ENCODE data around the gene CMTM4. TPM values are rescaled to one million over a fixed set of nuclear protein-coding genes. Genes with fewer than 3 reads are reported as not detected.
"Not testable (repeated sequence)": the region's sequence is repeated elsewhere in the genome, so short reads cannot be mapped to it uniquely, and the experiment has no call there.

CMTM4 gene
- polyA plus RNA-seq, 1 experiment: 19.2 TPM

DNA sequence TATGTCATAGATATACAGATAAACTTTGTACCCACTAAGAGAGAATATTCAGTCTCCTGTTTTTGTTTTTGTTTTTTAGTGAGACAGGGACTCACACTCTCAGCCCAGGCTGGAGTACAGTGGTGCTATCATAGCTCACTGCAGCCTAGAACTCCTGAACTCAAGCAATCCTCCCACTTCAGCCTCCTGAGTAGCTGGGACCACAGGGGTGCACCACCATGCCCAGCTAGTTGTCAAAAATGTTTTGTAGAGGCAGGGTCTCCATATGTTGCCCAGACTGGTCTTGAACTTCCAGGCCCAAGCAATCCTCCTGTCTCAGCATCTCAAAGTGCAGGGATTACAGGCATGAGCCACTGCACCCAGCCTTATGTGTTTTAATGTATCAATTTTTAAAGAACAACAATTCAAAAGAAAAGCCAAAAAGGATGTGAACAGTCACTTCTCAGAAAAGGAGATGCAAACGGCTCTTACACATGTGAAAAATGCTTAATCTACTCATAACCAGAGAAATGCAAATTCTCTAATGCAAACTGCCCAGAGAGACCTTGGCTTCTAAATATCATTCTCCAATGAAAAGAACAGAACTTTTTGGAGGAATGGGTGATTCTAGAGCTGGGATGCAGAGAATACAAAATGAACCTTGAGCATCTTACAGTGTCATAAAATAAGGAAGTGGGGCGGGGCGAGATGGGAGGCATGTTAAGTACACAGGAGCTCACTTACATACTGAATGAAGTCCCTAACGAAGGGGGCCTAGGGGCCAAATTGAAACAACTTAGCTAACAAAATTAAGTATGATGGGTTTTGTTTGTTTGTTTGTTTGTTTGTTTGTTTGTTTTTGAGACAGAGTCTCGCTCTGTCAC, 99.3 kb downstream of the CMTM4 start:
- no peak for DNase-seq (ENCODE audit: low read depth, low spot score)
- ChIA-PET CTCF (interaction anchor here (2.3 kb wide), 1 partner anchor 11 kb away, joined by 13 read pairs; no protein-coding TSS in a partner anchor), POLR2A (no interaction called here)
- TF ChIP-seq CTCF (IDR thresholded peaks at IDR 0.05; ENCODE audit: low read depth, low read length): no peak
- Histone ChIP-seq H3K27me3 (ENCODE audit: control insufficient read depth, insufficient read depth, low read length) (peaks cover 13% of the 10 kb centered on the region), H3K27ac (ENCODE audit: low read depth, low read length) (no peak overlapping the region), H3K4me3 (ENCODE audit: low read depth, low read length) (no peak overlapping the region), H3K9me3 (ENCODE audit: control insufficient read depth, insufficient read depth, low read length) (peaks cover 8% of the 10 kb centered on the region)

- H3K4me3 ChIP-seq (ENCODE audit: low read depth, low read length); POLR2A ChIA-PET; H3K27ac ChIP-seq (ENCODE audit: low read depth, low read length); H3K9me3 ChIP-seq (ENCODE audit: control insufficient read depth, insufficient read depth, low read length); DNase-seq (ENCODE audit: low read depth, low spot score): not testable (repeated sequence)
- peaks cover 13% of the 10 kb centered on the region for H3K27me3 ChIP-seq (ENCODE audit: control insufficient read depth, insufficient read depth, low read length)
- CTCF ChIA-PET: interaction anchor here (1.6 to 2.3 kb wide), 2 partner anchors 12 to 190 kb away, joined by 3 to 13 read pairs; no protein-coding TSS in a partner anchor
These were observed 100.0 kb downstream of the CMTM4 start for GRCh38 chr16:66596559-66596958.

- TF ChIP-seq CTCF (IDR thresholded peaks at IDR 0.05; ENCODE audit: low read depth, low read length): no peak
- ChIA-PET POLR2A (no interaction called here), CTCF (interaction anchor here (1.6 to 2.1 kb wide), 2 partner anchors 14 to 188 kb away, joined by 3 to 8 read pairs; no protein-coding TSS in a partner anchor)
These were observed 101.8 kb downstream of the CMTM4 start for GRCh38 chr16:66594739-66595138.

GRCh38 chr16:66592814-66593213, 103.7 kb downstream of the CMTM4 start:
- POLR2A ChIA-PET: interaction anchor here (0.7 kb wide), 1 partner anchor 58 kb away, joined by 4 read pairs; no protein-coding TSS in a partner anchor
- Histone ChIP-seq H3K4me3 (ENCODE audit: low read depth, low read length) (no peak overlapping the region), H3K9me3 (ENCODE audit: control insufficient read depth, insufficient read depth, low read length) (no peaks in the 10 kb centered on the region), H3K27ac (ENCODE audit: low read depth, low read length) (no peak overlapping the region), H3K27me3 (ENCODE audit: control insufficient read depth, insufficient read depth, low read length) (peaks cover 12% of the 10 kb centered on the region)
- no peak for TF ChIP-seq CTCF (IDR thresholded peaks at IDR 0.05; ENCODE audit: low read depth, low read length)
- CTCF ChIA-PET: no interaction called here
- DNase-seq (ENCODE audit: low read depth, low spot score): no peak

More at GRCh38 chr16:66594739-66595138, 101.8 kb downstream of the CMTM4 start:
- no peak overlapping the region for H3K27ac ChIP-seq (ENCODE audit: low read depth, low read length)
- DNase-seq (ENCODE audit: low read depth, low spot score): no peak
- H3K27me3 ChIP-seq (ENCODE audit: control insufficient read depth, insufficient read depth, low read length): peaks cover 14% of the 10 kb centered on the region
- H3K4me3 ChIP-seq (ENCODE audit: low read depth, low read length): no peak overlapping the region
- H3K9me3 ChIP-seq (ENCODE audit: control insufficient read depth, insufficient read depth, low read length): no peaks in the 10 kb centered on the region

DNA sequence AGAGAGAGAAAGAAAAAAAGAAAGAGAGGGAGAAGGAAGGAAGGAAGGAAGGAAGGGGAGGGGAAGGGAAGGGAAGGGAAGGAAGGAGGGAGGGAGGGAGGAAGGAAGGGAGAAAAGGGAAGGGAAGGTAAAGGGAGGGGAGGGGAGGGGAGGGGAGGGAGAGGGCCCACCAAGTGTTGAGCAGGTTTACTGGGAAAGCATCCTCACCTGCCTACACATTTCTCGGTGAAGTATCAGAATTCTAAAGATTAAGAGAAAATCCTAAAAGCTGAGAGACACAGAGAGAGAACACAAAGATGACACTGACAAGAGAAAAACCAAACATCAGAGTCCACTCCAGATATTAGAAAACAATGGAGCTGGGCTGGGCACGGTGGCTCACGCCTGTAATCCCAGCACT, 104.3 kb downstream of the CMTM4 start:
- Histone ChIP-seq H3K27ac (ENCODE audit: low read depth, low read length) (no peak overlapping the region), H3K9me3 (ENCODE audit: control insufficient read depth, insufficient read depth, low read length) (no peaks in the 10 kb centered on the region), H3K27me3 (ENCODE audit: control insufficient read depth, insufficient read depth, low read length) (peaks cover 10% of the 10 kb centered on the region), H3K4me3 (ENCODE audit: low read depth, low read length) (no peak overlapping the region)
- no peak for DNase-seq (ENCODE audit: low read depth, low spot score)
- ChIA-PET POLR2A (interaction anchor here (0.7 kb wide), 1 partner anchor 58 kb away, joined by 4 read pairs; no protein-coding TSS in a partner anchor), CTCF (no interaction called here)
- TF ChIP-seq CTCF (IDR thresholded peaks at IDR 0.05; ENCODE audit: low read depth, low read length): no peak

Measured in AG04450 (cell line).